ENCODE data around the gene SPRY4.

Gene SPRY4

DNA sequence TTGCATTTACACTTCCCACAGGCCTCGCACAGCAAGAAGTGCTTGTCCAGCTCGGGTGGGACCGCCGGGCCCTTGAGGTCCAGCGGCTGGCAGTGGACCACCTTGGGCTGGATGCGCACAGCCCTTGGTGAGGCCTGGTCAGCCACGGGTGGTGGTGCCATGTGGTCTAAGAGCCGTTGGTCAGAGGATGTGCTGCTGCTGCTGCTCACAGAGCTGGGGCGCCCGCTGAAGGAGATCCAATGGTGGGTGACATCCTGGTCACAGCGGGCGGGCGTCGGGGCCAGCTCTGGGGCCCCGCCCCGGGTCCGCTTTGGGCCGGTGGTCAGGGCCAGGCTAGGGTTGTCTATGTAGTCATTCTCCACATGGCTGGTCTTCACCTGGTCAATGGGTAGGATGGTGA, 10.2 kb downstream of the SPRY4 start:
- DNase-seq (ENCODE audit: low read depth) = no peak
- H3K4me3 ChIP-seq (ENCODE audit: low read depth, low read length) = no peak overlapping the region
- TF ChIP-seq MYC (IDR thresholded peaks at IDR 0.05; ENCODE audit: low read depth, low read length) (no peak), POLR2A (IDR thresholded peaks at IDR 0.05; ENCODE audit: extremely low read depth, insufficient read length) (no peak)
- TF ChIP-seq, protein P1, sequence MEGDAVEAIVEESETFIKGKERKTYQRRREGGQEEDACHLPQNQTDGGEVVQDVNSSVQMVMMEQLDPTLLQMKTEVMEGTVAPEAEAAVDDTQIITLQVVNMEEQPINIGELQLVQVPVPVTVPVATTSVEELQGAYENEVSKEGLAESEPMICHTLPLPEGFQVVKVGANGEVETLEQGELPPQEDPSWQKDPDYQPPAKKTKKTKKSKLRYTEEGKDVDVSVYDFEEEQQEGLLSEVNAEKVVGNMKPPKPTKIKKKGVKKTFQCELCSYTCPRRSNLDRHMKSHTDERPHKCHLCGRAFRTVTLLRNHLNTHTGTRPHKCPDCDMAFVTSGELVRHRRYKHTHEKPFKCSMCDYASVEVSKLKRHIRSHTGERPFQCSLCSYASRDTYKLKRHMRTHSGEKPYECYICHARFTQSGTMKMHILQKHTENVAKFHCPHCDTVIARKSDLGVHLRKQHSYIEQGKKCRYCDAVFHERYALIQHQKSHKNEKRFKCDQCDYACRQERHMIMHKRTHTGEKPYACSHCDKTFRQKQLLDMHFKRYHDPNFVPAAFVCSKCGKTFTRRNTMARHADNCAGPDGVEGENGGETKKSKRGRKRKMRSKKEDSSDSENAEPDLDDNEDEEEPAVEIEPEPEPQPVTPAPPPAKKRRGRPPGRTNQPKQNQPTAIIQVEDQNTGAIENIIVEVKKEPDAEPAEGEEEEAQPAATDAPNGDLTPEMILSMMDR (IDR thresholded peaks at IDR 0.05; ENCODE audit: low read depth, low read length) = no peak
- TF ChIP-seq, protein P2, sequence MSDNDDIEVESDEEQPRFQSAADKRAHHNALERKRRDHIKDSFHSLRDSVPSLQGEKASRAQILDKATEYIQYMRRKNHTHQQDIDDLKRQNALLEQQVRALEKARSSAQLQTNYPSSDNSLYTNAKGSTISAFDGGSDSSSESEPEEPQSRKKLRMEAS (IDR thresholded peaks at IDR 0.05; ENCODE audit: low read depth, low read length) = no peak

DNA sequence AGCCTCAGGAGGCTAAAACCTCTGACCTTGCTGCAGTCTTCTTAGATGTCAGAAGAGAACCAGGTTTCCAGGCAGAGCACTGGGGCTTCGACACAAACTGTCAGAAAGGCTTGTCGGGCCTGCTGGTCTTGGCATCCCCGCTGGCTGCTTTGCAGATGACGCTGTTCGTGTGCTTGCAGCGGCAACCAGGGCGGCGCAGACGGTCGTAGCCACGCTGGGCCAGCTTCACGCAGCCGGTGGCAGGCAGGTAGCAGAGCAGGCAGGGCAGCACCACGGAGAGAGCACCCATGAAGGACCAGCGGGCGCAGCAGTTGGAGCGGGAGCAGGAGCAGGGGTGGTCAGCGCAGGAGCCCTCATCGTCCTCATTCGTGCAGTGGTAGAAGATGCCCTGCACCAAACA, 10.7 kb downstream of the SPRY4 start:
- no peak for DNase-seq (ENCODE audit: low read depth)
- TF ChIP-seq, protein P2 (IDR thresholded peaks at IDR 0.05; ENCODE audit: low read depth, low read length) = no peak
- TF ChIP-seq, protein P1 (IDR thresholded peaks at IDR 0.05; ENCODE audit: low read depth, low read length) = no peak
- no peak for TF ChIP-seq MYC (IDR thresholded peaks at IDR 0.05; ENCODE audit: low read depth, low read length)
- no peak for TF ChIP-seq POLR2A (IDR thresholded peaks at IDR 0.05; ENCODE audit: extremely low read depth, insufficient read length)
- H3K4me3 ChIP-seq (ENCODE audit: low read depth, low read length) = no peak overlapping the region

DNA sequence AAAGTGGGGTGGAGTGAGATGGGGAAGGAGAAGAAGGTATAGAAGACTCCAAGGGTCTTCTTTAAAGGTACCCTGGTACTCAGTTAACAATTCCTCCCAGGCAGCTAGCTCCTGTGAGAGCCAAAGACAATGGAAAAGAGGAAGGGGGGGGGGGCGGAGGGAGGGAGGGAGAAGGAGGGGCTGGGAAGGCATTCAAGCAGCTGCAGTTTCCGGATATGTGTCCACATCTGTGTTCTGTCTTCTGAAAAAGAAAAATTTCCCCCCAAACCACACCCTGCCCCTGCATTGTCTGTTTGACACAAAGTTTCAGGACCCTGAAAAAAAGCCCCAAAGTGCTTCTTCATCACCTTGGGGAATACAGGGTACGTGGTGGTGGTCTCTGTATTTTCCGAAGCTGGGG, 11.1 kb downstream of the SPRY4 start:
- H3K4me3 ChIP-seq (ENCODE audit: low read depth, low read length) = no peak overlapping the region
- TF ChIP-seq, protein P1 (IDR thresholded peaks at IDR 0.05; ENCODE audit: low read depth, low read length) = no peak
- TF ChIP-seq MYC (IDR thresholded peaks at IDR 0.05; ENCODE audit: low read depth, low read length) = no peak
- TF ChIP-seq, protein P2 (IDR thresholded peaks at IDR 0.05; ENCODE audit: low read depth, low read length) = no peak
- TF ChIP-seq POLR2A (IDR thresholded peaks at IDR 0.05; ENCODE audit: extremely low read depth, insufficient read length) = no peak
- no peak for DNase-seq (ENCODE audit: low read depth)

DNA sequence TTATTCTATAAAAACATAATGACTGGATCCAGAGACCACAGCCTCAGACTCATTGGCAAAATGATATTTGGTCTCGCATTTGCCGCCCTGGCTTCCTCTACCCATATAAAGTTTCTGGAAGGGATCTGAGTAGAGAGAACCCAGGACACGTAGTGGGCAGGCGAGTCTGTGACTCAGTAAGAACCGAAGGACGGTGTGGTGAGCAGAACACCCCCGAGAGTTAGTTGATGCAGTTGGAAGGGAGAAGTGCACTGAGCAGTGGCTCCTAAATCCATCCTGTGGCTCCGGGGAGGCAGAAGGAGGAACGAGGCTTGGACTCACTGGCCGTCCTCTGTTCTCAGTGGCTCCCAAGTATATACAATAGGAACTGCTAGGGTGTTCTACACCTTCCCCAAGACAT, 11.5 kb downstream of the SPRY4 start:
- TF ChIP-seq, protein P1 (IDR thresholded peaks at IDR 0.05; ENCODE audit: low read depth, low read length) = no peak
- TF ChIP-seq POLR2A (IDR thresholded peaks at IDR 0.05; ENCODE audit: extremely low read depth, insufficient read length) (no peak), MYC (IDR thresholded peaks at IDR 0.05; ENCODE audit: low read depth, low read length) (no peak)
- TF ChIP-seq, protein P2 (IDR thresholded peaks at IDR 0.05; ENCODE audit: low read depth, low read length) = no peak
- no peak overlapping the region for H3K4me3 ChIP-seq (ENCODE audit: low read depth, low read length)
- DNase-seq (ENCODE audit: low read depth) = no peak

DNA sequence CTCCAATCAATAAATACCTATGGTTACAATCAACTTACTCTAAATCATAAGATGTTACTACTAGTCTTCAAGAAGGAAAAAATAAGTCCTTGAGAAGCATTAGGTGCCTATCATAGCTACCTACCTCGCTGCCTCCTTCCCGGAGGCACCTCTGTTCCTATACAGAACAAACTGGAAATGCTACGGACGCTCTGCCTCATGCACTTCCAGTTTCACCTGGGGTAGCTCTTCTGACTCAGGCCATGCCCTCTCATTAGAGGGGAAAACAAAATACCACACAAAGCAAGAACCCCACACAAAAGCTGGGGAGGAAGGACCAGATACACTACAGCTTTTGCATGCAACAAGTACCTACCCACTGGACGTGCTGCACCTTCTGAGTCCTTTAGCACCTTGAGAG, 12.4 kb downstream of the SPRY4 start:
- TF ChIP-seq, protein P2 (IDR thresholded peaks at IDR 0.05; ENCODE audit: low read depth, low read length) = no peak
- TF ChIP-seq, protein P1 (IDR thresholded peaks at IDR 0.05; ENCODE audit: low read depth, low read length) = no peak
- TF ChIP-seq MYC (IDR thresholded peaks at IDR 0.05; ENCODE audit: low read depth, low read length) = no peak
- no peak for TF ChIP-seq POLR2A (IDR thresholded peaks at IDR 0.05; ENCODE audit: extremely low read depth, insufficient read length)
- H3K4me3 ChIP-seq (ENCODE audit: low read depth, low read length) = no peak overlapping the region
- no peak for DNase-seq (ENCODE audit: low read depth)

DNA sequence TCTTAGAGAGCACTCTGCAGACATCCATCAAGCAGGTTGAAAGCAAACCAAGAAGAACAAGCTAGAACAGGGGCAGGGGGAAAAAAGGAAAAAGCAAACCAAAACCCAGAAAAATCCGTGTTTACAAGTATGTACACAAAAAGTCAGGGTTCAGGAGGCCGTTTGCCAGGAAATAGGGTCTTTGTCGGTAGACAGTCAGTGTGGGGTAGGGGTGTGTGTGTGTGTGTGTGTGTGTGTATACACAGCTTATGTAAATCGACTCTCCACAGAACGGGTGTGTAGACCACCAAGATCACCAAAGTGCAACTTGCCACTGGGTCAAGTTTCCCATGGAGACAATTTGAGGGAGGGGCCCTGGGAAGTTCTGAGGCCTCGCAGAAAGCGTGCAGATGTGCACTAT, 13.1 kb downstream of the SPRY4 start:
- no peak for TF ChIP-seq POLR2A (IDR thresholded peaks at IDR 0.05; ENCODE audit: extremely low read depth, insufficient read length)
- TF ChIP-seq, protein P1 (IDR thresholded peaks at IDR 0.05; ENCODE audit: low read depth, low read length) = no peak
- TF ChIP-seq MYC (IDR thresholded peaks at IDR 0.05; ENCODE audit: low read depth, low read length) = no peak
- TF ChIP-seq, protein P2 (IDR thresholded peaks at IDR 0.05; ENCODE audit: low read depth, low read length) = no peak
- DNase-seq (ENCODE audit: low read depth) = no peak

More for the DNA sequence above, 13.1 kb downstream of the SPRY4 start:
- no peak overlapping the region for H3K4me3 ChIP-seq (ENCODE audit: low read depth, low read length)
